ENCODE results near the gene KNSTRN. TPM values are rescaled to one million over a fixed set of nuclear protein-coding genes. Genes with fewer than 3 reads are reported as not detected.
A peak's percentile ranks its signal among the peaks of the same experiment; 100 is the strongest.

Gene KNSTRN
- total and polyA plus RNA-seq, 2 donors (not counting 3 experiments of a cell fraction or from before 2014, with no cell fraction given) = 24.4 to 61.4 TPM

- Histone ChIP-seq H3K4me2 (ENCODE audit: insufficient read depth, low read length) (peak overlapping the region; percentile 57), H3K4me1 (ENCODE audit: control insufficient read depth, extremely low read depth, insufficient read depth, low read length) (peaks cover 6% of the 10 kb centered on the region), H3K27ac (ENCODE audit: insufficient read depth, low read depth, low read length) (no peak overlapping the region), H3K79me2 (ENCODE audit: control insufficient read depth, insufficient read depth, low read length) (peaks cover 24% of the 10 kb centered on the region), H3K36me3 (ENCODE audit: control insufficient read depth in 2 of 2, extremely low read depth in 1 of 2, insufficient read depth in 2 of 2, low read length in 2 of 2) (no peaks in the 10 kb centered on the region), H4K20me1 (replicated peaks; ENCODE audit: control insufficient read depth, extremely low read depth, insufficient read depth, low read length) (peaks cover 2% of the 10 kb centered on the region), H3K4me3 (replicated peaks in 1 of 3; ENCODE audit: insufficient read depth in 1 of 3, low read depth in 1 of 3, low read length in 3 of 3) (peak overlapping the region; percentile 30 to 91 (median 51)), H3K9ac (replicated peaks; ENCODE audit: extremely low read depth, insufficient read depth, low read length) (peak overlapping the region; percentile 29), H3K9me3 (replicated peaks; ENCODE audit: control insufficient read depth, insufficient read depth, low read length) (no peaks in the 10 kb centered on the region), H3K27me3 (ENCODE audit: control insufficient read depth in 2 of 2, insufficient read depth in 2 of 2, low read length in 2 of 2) (peaks cover 29 to 32% of the 10 kb centered on the region in 2 experiments), H2AFZ (ENCODE audit: low read depth, low read length) (no peak overlapping the region), H3K9me1 (replicated peaks; ENCODE audit: control insufficient read depth, extremely low read depth, insufficient read depth, low read length) (no peaks in the 10 kb centered on the region)
- intact Hi-C loops (cut with micrococcal nuclease) (loop anchor here (2.0 to 5.0 kb wide), 2 partner anchors 29 to 65 kb away; partner anchors contain the start of gene CHST14), dilution Hi-C loops (cut with MboI; ENCODE audit: extremely low pct_ligation_motif_present, low sequenced_read_pairs) (no loop called here)
- POLR2A ChIA-PET = no interaction called here
- TF ChIP-seq MYC (IDR thresholded peaks at IDR 0.05; ENCODE audit: low read depth, low read length) = no peak
- no peak for TF ChIP-seq JUN (IDR thresholded peaks at IDR 0.05; ENCODE audit: borderline replicate concordance, insufficient read depth, insufficient read length, low read depth)
- TF ChIP-seq POLR2AphosphoS5 (IDR thresholded peaks at IDR 0.05; ENCODE audit: insufficient read depth, low read depth, low read length) = peak; percentile 7
- peak in 1 of 2 donors; percentile 15 for TF ChIP-seq CTCF (IDR thresholded peaks at IDR 0.05; ENCODE audit: extremely low read depth in 1 of 2, insufficient read depth in 1 of 2, low read depth in 1 of 2, low read length in 2 of 2)
- no TSS peak for BruUV-seq (replicated peaks)
- CTCF ChIA-PET = interaction anchor here (0.5 to 1.7 kb wide), 10 partner anchors 15 to 452 kb away, joined by 3 to 7 read pairs (median 3); partner anchors contain the start of genes RAD51 and VPS18
- DNase-seq (ENCODE audit: low read depth, low spot score) (peak; percentile 18), FAIRE-seq (no peak)
Observed at GRCh38 chr15:40441565-40442531, 59.3 kb downstream of the KNSTRN start.
